ENCODE data around the gene RUBCNL.

Gene RUBCNL

GRCh38 chr13:46340011-46340410, 47.0 kb downstream of the RUBCNL start:
- no peak for DNase-seq

DNA sequence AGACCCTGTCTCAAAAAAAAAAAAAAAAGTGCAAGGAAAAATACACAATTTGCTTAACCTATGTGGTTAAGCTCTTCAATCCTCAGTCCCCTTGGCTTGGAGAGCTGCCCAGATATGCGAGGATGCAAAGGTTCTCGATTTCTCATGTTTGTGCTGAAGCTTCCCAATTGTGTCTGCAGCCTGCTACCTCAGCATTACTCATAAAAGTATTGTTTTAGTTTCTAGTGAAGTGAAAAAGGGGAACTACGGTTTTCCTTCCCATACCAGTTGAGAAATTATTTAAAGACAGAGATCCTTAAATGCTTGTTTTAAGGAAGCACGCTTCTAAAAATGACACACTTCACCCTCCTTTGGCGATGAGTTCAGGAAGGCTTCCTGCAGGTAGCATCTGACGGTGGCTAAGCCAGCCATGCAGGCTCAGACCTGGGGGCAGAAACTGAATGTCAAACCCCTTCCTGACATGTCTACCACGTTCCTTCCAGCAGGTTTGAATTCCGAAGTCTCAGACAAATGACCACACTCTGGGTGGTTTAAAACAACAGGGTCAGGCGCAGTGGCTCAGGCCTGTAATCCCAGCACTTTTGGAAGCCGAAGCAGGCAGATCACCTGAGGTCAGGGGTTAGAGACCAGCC, 47.9 kb downstream of the RUBCNL start:
- DNase-seq, result no peak

- DNase-seq, result no peak
Observed at GRCh38 chr13:46337700-46338099, 49.4 kb downstream of the RUBCNL start.

DNA sequence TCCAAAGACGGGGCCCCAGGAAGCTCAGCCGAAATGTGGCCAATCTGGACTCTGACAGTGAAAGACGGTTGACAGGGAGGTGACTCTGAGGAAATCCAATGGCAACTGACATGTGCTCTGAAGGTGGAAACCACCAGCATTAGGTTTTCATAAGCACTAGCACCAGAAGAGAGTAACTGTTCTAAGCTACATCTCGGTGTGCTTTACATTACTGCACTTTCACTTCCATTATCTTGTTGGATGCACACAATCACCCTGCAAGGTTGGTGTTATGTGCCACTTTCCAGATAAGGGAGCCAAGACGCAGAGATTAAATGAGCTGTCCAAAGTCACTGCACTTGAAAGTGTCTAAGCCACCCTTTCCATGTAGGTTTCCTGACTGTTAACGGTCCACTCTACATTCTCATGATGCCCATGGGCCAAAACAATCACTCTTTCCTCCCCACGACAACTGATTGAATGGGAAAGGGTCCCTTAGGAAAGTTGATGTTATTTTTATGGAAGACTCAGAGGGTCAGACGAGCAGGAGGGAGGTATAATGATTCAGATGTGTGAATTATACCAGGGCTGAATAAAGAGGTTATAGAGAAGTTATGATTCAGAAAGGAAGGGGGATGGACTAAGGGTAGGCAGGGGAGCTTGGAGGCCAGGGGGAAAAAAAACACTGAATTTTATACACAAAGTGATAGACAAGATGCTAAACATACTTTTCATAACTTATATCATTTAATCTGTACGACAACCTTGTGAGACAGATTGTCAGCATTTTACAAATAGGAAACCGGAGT, 52.8 kb downstream of the RUBCNL start:
- no peak for DNase-seq

DNA sequence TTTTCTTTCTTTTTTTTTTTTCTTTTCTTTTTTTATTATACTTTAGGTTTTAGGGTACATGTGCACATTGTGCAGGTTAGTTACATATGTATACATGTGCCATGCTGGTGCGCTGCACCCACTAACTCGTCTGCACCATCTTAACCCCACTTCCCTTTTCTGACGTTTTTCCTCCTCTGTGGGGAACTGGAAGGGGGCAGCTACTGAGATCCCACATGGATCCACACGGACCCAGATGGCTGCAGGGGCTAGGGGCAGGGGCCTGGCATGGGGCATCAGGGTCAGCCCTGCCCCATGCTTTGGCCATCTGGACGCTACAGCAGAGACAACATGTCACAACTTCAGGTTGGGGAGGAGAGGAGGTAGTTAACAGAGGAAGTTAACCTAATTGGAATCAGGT, 54.3 kb downstream of the RUBCNL start:
- no peak for DNase-seq

DNA sequence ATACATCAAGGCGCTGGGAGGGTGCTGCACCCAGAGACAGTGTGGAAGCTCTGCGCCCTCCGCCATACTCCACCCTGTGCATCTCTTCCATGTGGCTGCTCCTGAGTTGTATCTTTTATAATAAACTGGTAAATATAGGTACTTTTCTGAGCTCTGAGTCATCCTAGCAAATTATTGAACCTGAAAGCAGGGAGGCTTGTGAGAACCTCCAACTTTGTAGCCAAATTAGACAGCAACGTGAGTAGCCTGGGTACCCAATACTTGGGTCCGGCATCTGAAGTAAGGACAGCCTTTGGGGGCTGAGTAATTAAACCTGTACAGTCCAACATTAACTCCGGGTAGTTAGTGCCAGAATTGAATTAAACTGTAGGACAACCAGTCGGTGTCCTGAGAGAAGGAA, 57.4 kb downstream of the RUBCNL start:
- DNase-seq, result no peak

GRCh38 chr13:46327246-46327645, 59.8 kb downstream of the RUBCNL start:
- DNase-seq, result no peak

DNA sequence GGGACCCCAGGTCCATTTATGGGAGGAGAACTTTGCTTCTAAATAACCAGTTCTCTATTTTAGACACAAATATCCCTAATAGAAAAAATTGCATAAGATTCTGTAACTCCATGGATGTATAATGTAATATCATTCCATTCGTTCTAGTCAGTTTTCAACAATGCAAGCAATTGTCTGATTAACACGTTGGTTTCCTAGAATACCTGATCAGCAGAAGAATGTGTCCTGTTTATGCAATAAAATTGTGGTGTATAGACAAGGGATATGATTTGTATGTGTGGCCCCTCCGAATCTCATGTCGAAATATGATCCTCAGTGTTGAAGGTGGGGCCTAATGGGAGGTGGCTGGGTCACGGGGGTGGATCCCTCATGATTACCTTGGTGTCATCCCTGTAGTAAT, 62.1 kb downstream of the RUBCNL start:
- no peak for DNase-seq

DNA sequence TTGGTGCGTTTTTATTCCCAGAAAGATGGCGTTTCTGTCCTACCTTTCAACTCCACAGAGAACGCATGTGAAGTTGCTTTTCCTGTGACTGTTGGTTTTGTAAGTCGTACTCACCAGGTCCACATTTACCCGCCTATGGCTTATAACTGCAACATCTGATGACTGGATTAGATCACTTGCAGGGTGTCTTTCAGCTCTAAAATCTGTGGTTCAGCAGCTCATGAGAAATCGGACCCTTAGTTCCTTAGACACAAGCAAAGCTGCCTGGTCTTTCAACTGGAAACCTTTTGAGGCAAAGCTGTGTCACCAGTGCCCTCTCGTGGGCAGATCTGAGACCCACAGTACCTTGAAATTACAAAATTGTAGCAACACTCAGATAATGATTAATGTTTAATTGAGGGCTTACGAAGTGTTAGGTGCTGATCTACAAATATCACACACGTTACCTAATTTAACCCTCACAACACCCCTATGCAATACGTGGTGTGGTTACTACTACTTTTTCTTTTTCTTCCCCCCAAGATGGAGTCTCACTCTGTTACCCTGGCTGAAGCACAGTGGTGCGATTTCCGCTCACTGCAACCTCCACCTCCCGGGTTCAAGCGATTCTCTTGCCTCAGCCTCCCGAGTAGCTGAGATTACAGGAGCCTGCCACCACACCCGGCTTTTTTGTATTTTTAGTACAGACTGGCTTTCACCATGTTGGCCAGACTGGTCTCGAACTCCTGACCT, 65.4 kb downstream of the RUBCNL start:
- DNase-seq, result peak; percentile 57

DNA sequence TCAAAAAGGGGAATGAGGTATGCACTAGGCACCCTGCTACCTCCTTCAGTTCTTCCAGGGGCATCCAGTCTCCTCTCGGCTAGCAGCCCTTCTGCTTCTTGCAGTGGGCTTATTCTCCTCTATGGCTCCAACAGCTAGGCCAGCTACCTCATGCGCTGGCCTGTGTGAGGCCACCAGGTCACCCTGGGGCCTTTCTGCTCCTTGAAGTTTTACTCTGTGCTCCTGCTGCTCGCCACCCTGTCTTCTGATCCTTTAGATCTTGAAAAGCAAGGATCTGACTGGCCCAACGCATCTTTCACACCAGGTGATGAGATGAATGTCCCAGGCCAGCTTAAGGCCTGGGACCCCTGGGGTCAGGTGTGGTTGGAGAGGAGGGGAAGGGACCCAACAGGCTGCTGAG, 66.2 kb downstream of the RUBCNL start:
- DNase-seq, result no peak

DNA sequence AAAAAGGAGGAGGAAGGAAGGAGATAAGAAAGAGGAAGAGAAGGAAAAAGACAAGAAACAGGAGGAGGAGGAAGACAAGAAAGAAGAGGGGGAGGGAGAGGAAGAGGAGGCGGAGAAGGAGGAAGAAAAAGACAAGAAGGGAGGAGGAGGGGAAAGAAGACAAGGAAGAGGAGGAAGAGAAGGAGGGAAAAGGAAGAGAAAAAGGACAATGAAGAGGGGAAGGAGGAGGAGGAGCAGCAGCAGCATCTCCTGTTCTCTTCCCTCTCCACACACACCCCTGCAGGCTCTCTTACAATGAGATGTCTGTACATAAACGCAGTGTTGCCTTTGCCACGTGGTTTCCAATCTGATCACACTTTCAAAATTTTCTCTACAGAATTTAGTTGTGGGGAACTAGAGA, 66.6 kb downstream of the RUBCNL start:
- DNase-seq, result no peak

DNA sequence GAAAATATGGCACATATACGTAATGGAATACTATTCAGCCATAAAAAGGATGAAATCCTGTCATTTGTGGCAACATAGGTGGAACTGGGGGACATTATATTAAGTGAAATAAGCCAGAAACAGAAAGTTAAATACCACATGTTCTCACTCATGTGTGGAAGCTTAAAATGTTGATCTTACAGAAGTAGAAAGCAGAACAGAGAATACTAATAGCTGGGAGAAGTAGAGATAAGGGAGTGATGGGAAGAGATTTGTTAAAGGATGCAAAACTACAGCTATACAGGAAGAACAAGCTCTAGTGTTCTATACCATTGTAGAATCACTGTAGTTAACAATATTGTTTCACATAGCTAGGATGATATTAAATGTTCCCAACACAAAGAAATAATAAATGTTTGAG, 68.1 kb downstream of the RUBCNL start:
- no peak for DNase-seq

DNA sequence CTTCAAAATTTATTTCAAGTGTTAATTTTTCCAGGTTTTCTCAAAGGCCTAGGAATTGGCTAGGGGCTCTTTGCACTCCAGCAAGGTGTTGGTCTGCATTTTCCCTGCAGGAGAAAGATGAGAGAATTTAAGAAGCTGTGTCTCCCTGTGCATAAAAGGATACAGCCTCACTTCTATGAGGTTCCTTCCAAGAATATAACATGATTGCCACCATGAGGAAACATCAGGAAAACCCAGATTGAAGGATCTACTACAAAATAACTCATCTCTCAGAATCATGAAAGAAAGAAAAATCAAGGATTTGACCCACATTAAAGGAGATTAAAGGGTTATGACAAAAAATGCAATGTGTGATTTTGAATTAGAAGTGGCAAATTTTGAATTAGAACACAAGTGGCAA, 69.9 kb downstream of the RUBCNL start:
- DNase-seq, result no peak

DNA sequence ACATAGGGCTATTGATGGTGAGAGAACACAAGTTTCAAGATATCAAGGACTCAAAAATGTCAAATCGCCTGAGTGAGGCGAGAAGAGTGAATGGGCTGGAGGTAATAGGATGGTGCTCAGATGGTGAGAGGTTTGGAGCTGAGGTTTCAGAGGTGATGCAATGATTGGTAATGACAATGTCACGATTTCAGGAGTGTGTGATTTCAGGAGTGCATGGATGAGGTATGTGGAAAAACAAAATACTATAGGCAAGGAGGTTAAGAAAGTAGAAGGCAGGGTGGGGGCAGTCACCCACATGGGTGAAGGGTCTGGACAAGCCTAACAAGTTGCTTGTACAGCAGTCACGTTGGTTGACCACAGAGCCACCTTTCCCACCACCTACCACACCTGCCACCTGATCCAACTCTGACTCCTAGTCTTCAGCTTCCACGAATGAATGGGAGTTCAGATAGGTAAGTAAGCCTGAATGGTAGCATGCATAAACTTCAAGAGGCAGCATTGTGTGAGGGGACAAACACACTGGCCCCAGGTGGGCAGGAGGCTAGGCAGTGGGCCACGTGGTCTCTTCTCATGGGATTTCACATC, 71.5 kb downstream of the RUBCNL start:
- DNase-seq, result no peak

GRCh38 chr13:46315036-46315435, 72.0 kb downstream of the RUBCNL start:
- DNase-seq, result no peak

DNA sequence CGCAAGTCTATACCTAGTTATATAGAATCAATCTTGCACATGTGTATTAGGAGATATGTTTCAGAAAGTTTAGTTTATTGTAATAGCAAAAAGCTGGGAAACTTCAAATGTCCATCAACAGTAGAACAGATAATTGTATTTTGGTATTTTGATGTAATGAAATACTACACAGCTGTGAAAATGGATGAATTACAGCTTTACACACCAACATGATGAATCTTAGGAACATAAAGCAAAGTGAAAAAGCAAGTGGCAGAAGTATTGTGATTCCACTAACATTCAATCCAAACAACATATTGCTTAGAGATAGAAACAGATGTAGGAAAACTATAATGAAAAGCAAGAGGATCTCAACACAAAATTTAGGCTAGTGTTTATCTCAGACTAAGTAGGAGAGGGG, 72.5 kb downstream of the RUBCNL start:
- DNase-seq, result no peak

GRCh38 chr13:46313432-46314257, 73.4 kb downstream of the RUBCNL start:
- DNase-seq, result no peak

DNA sequence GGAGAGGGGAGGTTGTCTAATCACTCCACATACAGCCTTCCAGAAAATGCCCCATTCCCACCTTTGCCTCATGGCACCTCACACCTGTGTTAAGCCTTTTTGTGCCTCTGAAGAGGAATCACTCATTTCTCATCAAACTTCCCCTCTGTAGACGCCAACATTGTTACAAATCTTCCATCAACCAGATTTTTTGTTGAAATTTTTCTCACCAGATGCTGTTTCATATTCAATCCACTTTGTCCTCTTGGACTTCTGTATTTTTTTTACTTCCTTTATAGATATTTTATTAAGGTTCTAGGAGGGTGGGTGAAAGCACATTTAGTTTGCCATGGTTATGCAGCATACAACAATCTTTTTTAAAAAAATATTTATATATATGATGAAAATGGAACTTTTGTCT, 74.0 kb downstream of the RUBCNL start:
- DNase-seq, result no peak

DNA sequence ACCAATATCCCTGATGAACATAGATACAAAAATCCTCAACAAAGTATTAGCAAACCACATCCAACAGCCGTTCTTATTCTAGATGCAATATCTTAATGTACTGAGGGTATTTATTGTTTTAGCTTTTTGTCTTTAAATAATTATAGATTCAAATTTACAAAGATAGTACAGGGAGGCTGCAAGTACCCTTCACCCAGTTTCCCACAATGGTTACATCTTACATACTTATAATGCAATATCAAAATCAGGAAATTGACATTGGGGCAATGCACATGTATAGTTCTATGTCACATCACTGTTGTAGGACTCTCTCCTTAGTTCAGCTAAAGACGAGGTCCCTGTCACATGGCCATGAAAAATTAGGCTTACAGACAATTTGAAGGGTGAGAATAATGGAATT, 75.8 kb downstream of the RUBCNL start:
- DNase-seq, result no peak

- DNase-seq, result no peak
Observed at GRCh38 chr13:46310066-46310465, 77.0 kb downstream of the RUBCNL start.

GRCh38 chr13:46307554-46307953, 79.5 kb downstream of the RUBCNL start:
- DNase-seq, result no peak

GRCh38 chr13:46304546-46304945, 82.5 kb downstream of the RUBCNL start:
- no peak for DNase-seq
